ENCODE data around the gene WDR72.

GRCh38 chr15:53713218-53713617 is 46.2 kb downstream of the WDR72 start:
- no peak for TF ChIP-seq CTCF (IDR thresholded peaks at IDR 0.05)
- TF ChIP-seq POLR2AphosphoS5 (IDR thresholded peaks at IDR 0.05) = no peak
- no peak for TF ChIP-seq POLR2A (IDR thresholded peaks at IDR 0.05)
- no peak for TF ChIP-seq EP300 (IDR thresholded peaks at IDR 0.05)
